B cell (primary cell): Measurements from ENCODE around the gene RNGTT.

Experiments used
- EZH2 ChIP-seq: IDR thresholded peaks from 2 replicates; pipeline ENCODE4 v1.6.1; 2012; ENCODE audit warnings: borderline replicate concordance, low read depth, mild to moderate bottlenecking, moderate library complexity, low read length; ENCODE audit not compliant: insufficient read depth, poor library complexity, severe bottlenecking
- TF ChIP-seq, protein P1 (sequence below): fragments of 200-600 bp; IDR thresholded peaks from one replicate; pipeline ENCODE4 v1.8.0; 2022; ENCODE audit warnings: antibody characterized with exemption, mild to moderate bottlenecking

DNA sequence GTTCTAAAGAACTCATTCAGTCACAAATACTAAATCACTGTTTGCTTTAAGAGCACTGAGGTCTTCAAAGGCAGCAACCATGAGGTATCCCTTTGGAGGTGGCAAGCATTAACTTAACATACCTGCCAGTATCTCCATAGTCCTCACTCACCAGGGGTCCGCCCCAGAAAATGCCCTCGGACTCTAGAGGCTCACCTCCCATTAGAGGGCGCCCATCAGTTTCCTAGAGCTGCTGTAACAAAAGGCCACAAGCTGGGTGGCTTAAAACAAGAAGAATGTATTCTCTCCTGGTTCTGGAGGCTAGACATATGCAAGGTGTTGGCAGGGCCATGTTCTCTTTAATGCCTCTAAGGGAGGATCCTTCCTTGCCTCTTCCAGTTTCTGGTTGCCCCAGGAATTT is 12.0 kb upstream of the RNGTT start:
- TF ChIP-seq, protein P1, sequence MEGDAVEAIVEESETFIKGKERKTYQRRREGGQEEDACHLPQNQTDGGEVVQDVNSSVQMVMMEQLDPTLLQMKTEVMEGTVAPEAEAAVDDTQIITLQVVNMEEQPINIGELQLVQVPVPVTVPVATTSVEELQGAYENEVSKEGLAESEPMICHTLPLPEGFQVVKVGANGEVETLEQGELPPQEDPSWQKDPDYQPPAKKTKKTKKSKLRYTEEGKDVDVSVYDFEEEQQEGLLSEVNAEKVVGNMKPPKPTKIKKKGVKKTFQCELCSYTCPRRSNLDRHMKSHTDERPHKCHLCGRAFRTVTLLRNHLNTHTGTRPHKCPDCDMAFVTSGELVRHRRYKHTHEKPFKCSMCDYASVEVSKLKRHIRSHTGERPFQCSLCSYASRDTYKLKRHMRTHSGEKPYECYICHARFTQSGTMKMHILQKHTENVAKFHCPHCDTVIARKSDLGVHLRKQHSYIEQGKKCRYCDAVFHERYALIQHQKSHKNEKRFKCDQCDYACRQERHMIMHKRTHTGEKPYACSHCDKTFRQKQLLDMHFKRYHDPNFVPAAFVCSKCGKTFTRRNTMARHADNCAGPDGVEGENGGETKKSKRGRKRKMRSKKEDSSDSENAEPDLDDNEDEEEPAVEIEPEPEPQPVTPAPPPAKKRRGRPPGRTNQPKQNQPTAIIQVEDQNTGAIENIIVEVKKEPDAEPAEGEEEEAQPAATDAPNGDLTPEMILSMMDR = no peak
- no peak for TF ChIP-seq EZH2
